Immature natural killer cell (primary cell): ENCODE results near the gene P2RX4. TPM values are rescaled to one million over a fixed set of nuclear protein-coding genes. Genes with fewer than 3 reads are reported as not detected.

ENCODE experiments used
- DNase-seq, 3 donors: peaks; one replicate each; pipeline ENCODE4 v3.0.0; 2022; ENCODE audit warnings: mixed read lengths in 1 of 3
- H3K27ac Mint-ChIP-seq, 6 donors: one replicate each; pipeline ENCODE4 v1.8.0; 2020; ENCODE audit warnings: mixed read lengths in 6 of 6, mild to moderate bottlenecking in 5 of 6, inconsistent platforms in 4 of 6, moderate library complexity in 3 of 6
- H3K27me3 Mint-ChIP-seq, 3 donors: one replicate each; pipeline ENCODE4 v1.8.0; 2020 to 2021; ENCODE audit warnings: low read depth in 3 of 3, mild to moderate bottlenecking in 3 of 3, mixed read lengths in 3 of 3, moderate library complexity in 3 of 3, inconsistent platforms in 1 of 3
- H3K36me3 Mint-ChIP-seq, 3 donors: one replicate each; pipeline ENCODE4 v1.8.0; 2020; ENCODE audit warnings: mixed read lengths in 3 of 3, inconsistent platforms in 2 of 3, mild to moderate bottlenecking in 2 of 3
- H3K4me1 Mint-ChIP-seq, 2 donors: one replicate each; pipeline ENCODE4 v1.8.0; 2020; ENCODE audit warnings: inconsistent platforms in 2 of 2, mild to moderate bottlenecking in 2 of 2, mixed read lengths in 2 of 2, moderate library complexity in 1 of 2
- H3K4me3 Mint-ChIP-seq, 5 donors: one replicate each; pipeline ENCODE4 v1.8.0; 2020; ENCODE audit warnings: mild to moderate bottlenecking in 5 of 5, mixed read lengths in 5 of 5, inconsistent platforms in 3 of 5, moderate library complexity in 3 of 5
- H3K9me3 Mint-ChIP-seq, 6 donors: one replicate each; pipeline ENCODE4 v1.8.0; 2020; ENCODE audit warnings: mild to moderate bottlenecking in 6 of 6, mixed read lengths in 6 of 6, inconsistent platforms in 4 of 6, moderate library complexity in 3 of 6
- polyA plus RNA-seq, 3 donors: library from polyadenylated mRNA; unstranded; fragments of 300-500 nt; fragmentation: Illumina TruSeq; gene quantifications; one replicate each; pipeline ENCODE4 v1.2.3, GENCODE V29; 2021

Gene P2RX4
- polyA plus RNA-seq, 3 donors from 2014 or later = 38.2 to 49.0 (median 47.7) TPM

GRCh38 chr12:121232977-121233627 lies 23.2 kb downstream of the P2RX4 start:
- H3K27ac Mint-ChIP-seq = peak overlapping the region in 3 of 6 donors; percentile 67 to 77 (median 76)
- H3K9me3 Mint-ChIP-seq = no peaks in the 10 kb centered on the region
- no peak overlapping the region for H3K4me3 Mint-ChIP-seq
- H3K4me1 Mint-ChIP-seq = peaks cover 0 to 6% of the 10 kb centered on the region in 2 donors
- no peak for DNase-seq
- H3K36me3 Mint-ChIP-seq = peaks cover 0 to 25% (median 7%) of the 10 kb centered on the region in 3 donors
- peaks cover 0 to 2% (median 2%) of the 10 kb centered on the region in 3 donors for H3K27me3 Mint-ChIP-seq

GRCh38 chr12:121233628-121234020 lies 23.7 kb downstream of the P2RX4 start:
- no peaks in the 10 kb centered on the region for H3K9me3 Mint-ChIP-seq
- no peak for DNase-seq
- H3K4me3 Mint-ChIP-seq = no peak overlapping the region
- H3K27me3 Mint-ChIP-seq = peaks cover 0 to 2% (median 2%) of the 10 kb centered on the region in 3 donors
- H3K36me3 Mint-ChIP-seq = peaks cover 0 to 23% (median 7%) of the 10 kb centered on the region in 3 donors
- no peak overlapping the region for H3K27ac Mint-ChIP-seq
- peaks cover 0 to 6% of the 10 kb centered on the region in 2 donors for H3K4me1 Mint-ChIP-seq

GRCh38 chr12:121236776-121237175 lies 26.8 kb downstream of the P2RX4 start:
- peaks cover 29% of the 10 kb centered on the region in 2 donors for H3K4me1 Mint-ChIP-seq
- H3K9me3 Mint-ChIP-seq = no peaks in the 10 kb centered on the region
- H3K4me3 Mint-ChIP-seq = no peak overlapping the region
- H3K27ac Mint-ChIP-seq = peak overlapping the region in 2 of 6 donors; percentile 34 to 45
- peaks cover 7 to 14% (median 12%) of the 10 kb centered on the region in 3 donors for H3K27me3 Mint-ChIP-seq
- H3K36me3 Mint-ChIP-seq = peaks cover 0 to 6% (median 3%) of the 10 kb centered on the region in 3 donors
- no peak for DNase-seq

DNA sequence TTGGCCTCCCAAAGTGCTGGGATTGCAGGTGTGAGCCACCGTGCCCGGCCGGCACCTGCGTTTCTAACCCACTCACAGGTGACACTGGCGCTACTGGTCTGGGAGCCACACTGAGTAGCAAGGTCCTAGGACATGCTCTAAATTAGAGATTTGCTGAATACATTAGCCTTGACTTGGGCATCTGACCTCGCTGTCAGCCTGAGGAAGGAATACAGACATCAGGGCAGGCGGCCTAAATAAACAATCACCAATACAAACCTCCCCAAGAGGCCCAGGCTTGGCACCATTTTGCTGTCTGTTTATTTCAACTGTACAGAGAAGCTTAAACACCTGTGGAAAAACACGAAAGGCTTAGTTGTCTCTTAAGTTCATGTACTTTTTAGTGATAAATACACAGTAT lies 27.5 kb downstream of the P2RX4 start:
- Mint-ChIP-seq H3K36me3 (peaks cover 0 to 6% (median 3%) of the 10 kb centered on the region in 3 donors), H3K27me3 (peaks cover 7 to 14% (median 12%) of the 10 kb centered on the region in 3 donors), H3K4me3 (no peak overlapping the region), H3K27ac (peak overlapping the region; percentile 91 to 99 (median 98)), H3K4me1 (peaks cover 30 to 31% of the 10 kb centered on the region in 2 donors), H3K9me3 (no peaks in the 10 kb centered on the region)
- DNase-seq = no peak

GRCh38 chr12:121238086-121238485 lies 28.2 kb downstream of the P2RX4 start:
- peaks cover 7 to 14% (median 12%) of the 10 kb centered on the region in 3 donors for H3K27me3 Mint-ChIP-seq
- peaks cover 30 to 31% of the 10 kb centered on the region in 2 donors for H3K4me1 Mint-ChIP-seq
- no peaks in the 10 kb centered on the region for H3K9me3 Mint-ChIP-seq
- no peak overlapping the region for H3K4me3 Mint-ChIP-seq
- H3K36me3 Mint-ChIP-seq = peaks cover 0 to under 1% (median 0%) of the 10 kb centered on the region in 3 donors
- peak overlapping the region; percentile 91 to 99 (median 98) for H3K27ac Mint-ChIP-seq
- no peak for DNase-seq

DNA sequence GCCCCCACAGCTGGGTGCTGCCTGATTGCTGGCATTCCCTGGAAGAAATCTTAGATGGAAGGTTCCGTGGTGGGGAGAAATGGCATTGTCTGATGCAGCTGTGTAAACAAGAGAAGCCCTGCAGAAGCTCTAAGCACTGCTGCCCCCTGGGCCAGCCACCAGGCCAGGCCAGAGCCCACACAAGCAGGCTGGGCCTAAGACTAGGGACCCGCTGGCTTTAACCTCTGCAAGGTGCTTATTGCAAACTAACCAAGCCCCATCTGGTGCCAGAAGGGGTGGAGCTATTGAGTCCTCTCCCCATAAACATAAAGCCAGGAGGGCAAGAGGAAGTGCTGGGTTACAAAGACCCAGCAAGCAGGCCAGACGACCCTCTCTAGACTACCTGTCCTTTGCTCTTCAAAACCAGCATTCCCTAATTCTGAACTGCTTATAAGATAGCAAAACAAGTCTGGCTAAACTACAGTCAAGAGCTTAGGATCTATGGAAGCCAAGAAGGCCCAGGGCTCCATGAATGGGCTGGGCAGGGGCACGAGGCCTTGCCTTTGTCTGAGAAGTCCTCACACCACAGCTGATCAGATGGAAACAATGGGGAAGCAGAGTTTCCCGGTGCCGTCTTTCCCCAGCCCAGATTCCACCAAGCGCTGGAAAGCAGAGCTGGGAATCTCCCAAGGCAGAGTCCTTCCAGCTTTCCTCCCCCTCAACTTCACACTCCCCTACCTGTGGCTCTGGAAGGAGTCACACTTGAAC lies 28.8 kb downstream of the P2RX4 start:
- Mint-ChIP-seq H3K4me3 (peak overlapping the region in 1 of 5 donors; percentile 86), H3K36me3 (peaks cover 0 to 6% (median 5%) of the 10 kb centered on the region in 3 donors), H3K9me3 (no peaks in the 10 kb centered on the region), H3K27ac (peak overlapping the region; percentile 97 to 99 (median 98)), H3K27me3 (peaks cover 7 to 14% (median 12%) of the 10 kb centered on the region in 3 donors), H3K4me1 (peaks cover 30 to 31% of the 10 kb centered on the region in 2 donors)
- DNase-seq = no peak

DNA sequence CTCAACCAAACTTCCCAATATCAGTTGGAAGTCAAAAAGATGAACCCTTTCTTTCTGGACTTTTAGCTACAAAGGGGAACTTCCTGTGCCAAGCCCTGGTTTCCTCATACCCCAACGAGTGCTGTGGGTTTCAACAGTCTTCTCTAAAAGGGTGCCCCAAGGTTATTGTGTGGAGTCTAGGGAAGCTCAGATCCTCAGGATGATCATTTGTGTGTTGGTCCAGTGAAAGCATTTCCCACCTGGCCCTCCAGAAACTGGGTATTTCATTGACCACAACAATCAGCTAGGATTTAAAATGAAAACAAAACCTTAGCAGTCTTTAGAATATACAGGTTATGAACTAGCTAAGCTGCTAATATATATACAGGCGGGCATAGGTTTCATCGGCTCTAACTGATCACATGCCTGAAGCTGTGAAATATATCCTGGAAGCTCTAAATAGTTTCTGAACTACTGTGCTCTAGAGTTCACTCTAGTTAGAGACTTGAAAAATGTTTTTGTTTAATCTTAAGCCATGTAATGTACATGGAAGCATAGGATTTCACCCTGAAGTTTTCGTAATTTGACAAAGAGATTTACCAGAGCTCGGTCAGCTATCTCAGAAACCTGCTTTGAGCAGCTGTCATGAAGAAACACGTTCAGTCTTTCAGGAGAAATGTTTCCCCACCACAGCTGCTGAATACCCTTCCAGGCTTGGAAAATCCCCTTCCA lies 29.6 kb downstream of the P2RX4 start:
- H3K4me1 Mint-ChIP-seq = peaks cover 30 to 31% of the 10 kb centered on the region in 2 donors
- peaks cover 7 to 14% (median 12%) of the 10 kb centered on the region in 3 donors for H3K27me3 Mint-ChIP-seq
- no peaks in the 10 kb centered on the region for H3K9me3 Mint-ChIP-seq
- H3K4me3 Mint-ChIP-seq = peak overlapping the region; percentile 81 to 90 (median 86)
- H3K36me3 Mint-ChIP-seq = peaks cover 0 to 8% (median 7%) of the 10 kb centered on the region in 3 donors
- DNase-seq = peak in 2 of 3 donors; percentile 8 to 13
- H3K27ac Mint-ChIP-seq = peak overlapping the region; percentile 97 to 99 (median 98)

GRCh38 chr12:121240062-121240420 lies 30.1 kb downstream of the P2RX4 start:
- Mint-ChIP-seq H3K36me3 (peaks cover 0 to 8% (median 7%) of the 10 kb centered on the region in 3 donors), H3K4me3 (peak overlapping the region; percentile 81 to 90 (median 86)), H3K4me1 (peaks cover 30 to 31% of the 10 kb centered on the region in 2 donors), H3K27ac (peak overlapping the region; percentile 97 to 99 (median 98)), H3K9me3 (no peaks in the 10 kb centered on the region), H3K27me3 (peaks cover 7 to 12% (median 12%) of the 10 kb centered on the region in 3 donors)
- DNase-seq = no peak

DNA sequence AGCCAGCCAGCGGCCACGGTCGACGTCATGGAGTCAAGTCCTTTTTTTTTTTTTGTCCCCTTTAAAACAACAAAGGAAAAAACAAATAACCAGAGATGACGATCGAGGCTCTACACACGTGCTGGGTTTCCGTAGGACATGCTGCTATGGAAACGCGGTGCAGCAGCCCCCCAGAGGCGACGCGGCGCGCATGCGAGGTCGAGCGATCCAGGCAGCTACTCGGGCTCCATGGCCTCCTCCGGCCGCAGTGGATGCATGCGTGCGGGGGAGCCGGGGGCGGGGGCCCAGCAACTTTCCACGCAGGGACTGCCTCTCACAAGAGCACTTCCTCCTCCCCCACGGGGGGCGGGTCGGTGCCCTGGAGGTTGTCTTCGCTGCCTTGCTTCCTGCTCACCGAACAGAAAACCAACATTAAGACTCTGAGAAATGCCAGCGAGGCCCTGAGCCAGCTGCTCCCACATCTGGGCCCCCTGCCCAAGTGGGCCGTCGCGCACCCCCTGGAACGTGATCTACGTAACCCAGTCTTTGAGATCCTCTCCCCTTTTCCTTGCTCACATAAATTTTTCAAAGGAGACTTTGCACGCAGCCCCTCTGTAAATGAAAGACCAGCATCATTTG lies 30.7 kb downstream of the P2RX4 start:
- Mint-ChIP-seq H3K27me3 (peaks cover 7 to 12% (median 12%) of the 10 kb centered on the region in 3 donors), H3K4me3 (peak overlapping the region; percentile 81 to 90 (median 86)), H3K9me3 (no peaks in the 10 kb centered on the region), H3K4me1 (peaks cover 30 to 31% of the 10 kb centered on the region in 2 donors), H3K36me3 (peaks cover 0 to 8% (median 7%) of the 10 kb centered on the region in 3 donors), H3K27ac (peak overlapping the region; percentile 97 to 99 (median 98))
- peak; percentile 95 to 97 (median 97) for DNase-seq

DNA sequence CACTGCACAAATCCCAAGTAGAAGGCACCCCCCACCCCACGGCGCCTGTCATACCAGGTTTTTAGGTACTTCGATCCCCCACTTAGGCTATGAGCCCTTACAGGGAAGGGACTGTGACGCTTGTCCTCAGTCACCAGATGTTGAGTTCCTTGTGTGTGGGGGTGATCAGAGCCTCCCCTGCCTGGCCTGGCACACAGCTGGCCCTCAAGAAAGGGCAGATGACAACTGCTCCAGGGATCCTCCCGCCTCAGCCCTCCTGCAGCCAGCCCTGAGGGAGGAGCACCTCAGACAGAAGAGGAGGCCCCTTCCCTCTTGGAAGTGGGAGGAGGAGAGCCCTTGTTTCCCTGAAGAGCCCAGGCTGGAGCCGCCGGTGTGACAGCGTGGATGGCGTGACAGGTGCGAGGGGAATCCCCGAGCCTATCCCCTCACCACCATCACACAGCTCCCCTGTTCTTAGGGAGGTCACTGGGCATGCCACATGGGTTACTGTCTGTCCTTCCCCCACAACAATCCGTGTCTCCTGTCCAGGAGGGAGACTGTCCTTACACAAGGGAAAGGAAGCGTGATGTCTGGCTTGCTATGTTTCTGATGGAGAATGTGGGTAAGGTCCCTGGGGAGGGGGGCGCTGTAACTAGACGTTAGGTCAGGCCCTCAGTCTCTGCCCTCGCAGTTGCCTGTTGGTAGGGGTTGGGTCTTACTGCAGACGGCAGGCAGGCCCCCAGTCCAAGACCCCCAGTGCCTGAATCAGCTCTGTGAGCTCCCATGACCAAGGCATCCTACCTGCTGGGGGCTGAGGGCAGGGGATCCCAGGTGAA lies 31.4 kb downstream of the P2RX4 start:
- H3K4me3 Mint-ChIP-seq = peak overlapping the region; percentile 81 to 90 (median 86)
- no peak for DNase-seq
- peak overlapping the region; percentile 97 to 99 (median 98) for H3K27ac Mint-ChIP-seq
- H3K9me3 Mint-ChIP-seq = no peaks in the 10 kb centered on the region
- H3K27me3 Mint-ChIP-seq = peaks cover 7 to 12% (median 12%) of the 10 kb centered on the region in 3 donors
- peaks cover 30 to 31% of the 10 kb centered on the region in 2 donors for H3K4me1 Mint-ChIP-seq
- peaks cover 0 to 8% (median 7%) of the 10 kb centered on the region in 3 donors for H3K36me3 Mint-ChIP-seq

GRCh38 chr12:121245031-121245430 lies 35.1 kb downstream of the P2RX4 start:
- peaks cover 4 to 20% (median 12%) of the 10 kb centered on the region in 3 donors for H3K36me3 Mint-ChIP-seq
- no peak overlapping the region for H3K4me3 Mint-ChIP-seq
- peak overlapping the region in 1 of 6 donors; percentile 22 for H3K27ac Mint-ChIP-seq
- peaks cover 5 to 11% (median 9%) of the 10 kb centered on the region in 3 donors for H3K27me3 Mint-ChIP-seq
- H3K4me1 Mint-ChIP-seq = peaks cover 18% of the 10 kb centered on the region in 2 donors
- H3K9me3 Mint-ChIP-seq = no peaks in the 10 kb centered on the region
- no peak for DNase-seq

DNA sequence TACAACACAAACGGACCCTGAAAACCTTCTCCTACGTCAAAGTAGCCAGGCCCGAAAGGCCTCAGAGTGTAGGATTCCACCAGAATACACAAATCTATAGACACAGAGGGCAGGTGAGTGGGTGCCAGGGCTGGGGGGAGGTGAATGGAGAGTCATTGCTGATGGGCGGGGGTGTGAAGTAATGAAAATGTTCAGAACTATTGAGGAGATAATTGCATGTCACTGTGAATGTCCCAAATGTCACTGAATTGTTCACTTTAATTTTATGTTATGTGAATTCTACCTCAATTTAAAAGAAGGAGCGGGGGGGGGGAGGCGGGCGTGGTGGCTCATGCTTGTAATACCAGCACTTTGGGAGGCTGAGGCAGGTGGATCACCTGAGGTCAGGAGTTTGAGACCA lies 36.0 kb downstream of the P2RX4 start:
- no peak overlapping the region for H3K4me3 Mint-ChIP-seq
- peaks cover 8 to 24% (median 16%) of the 10 kb centered on the region in 3 donors for H3K36me3 Mint-ChIP-seq
- H3K27ac Mint-ChIP-seq = no peak overlapping the region
- no peak for DNase-seq
- peaks cover 9 to 10% of the 10 kb centered on the region in 2 donors for H3K4me1 Mint-ChIP-seq
- H3K9me3 Mint-ChIP-seq = no peaks in the 10 kb centered on the region
- peaks cover 0 to 2% (median under 1%) of the 10 kb centered on the region in 3 donors for H3K27me3 Mint-ChIP-seq
